Nephron (organoid): ENCODE results near the gene GDPD4.

Source experiments
- H3K27ac Mint-ChIP-seq, 3 experiments: 2 replicates each; pipeline ENCODE4 v1.8.0; 2020; ENCODE audit warnings: mixed read lengths in 3 of 3, mild to moderate bottlenecking in 2 of 3, moderate library complexity in 1 of 3
- H3K27me3 Mint-ChIP-seq: 2 replicates; pipeline ENCODE4 v1.8.0; 2021; ENCODE audit warnings: low read depth, mild to moderate bottlenecking, moderate library complexity, mixed read lengths
- H3K36me3 Mint-ChIP-seq: 2 replicates; pipeline ENCODE4 v1.8.0; 2020; ENCODE audit warnings: low read depth, mixed read lengths
- H3K4me1 Mint-ChIP-seq: 2 replicates; pipeline ENCODE4 v1.8.0; 2020; ENCODE audit warnings: mixed read lengths
- H3K4me3 Mint-ChIP-seq, 3 experiments: 2 replicates each; pipeline ENCODE4 v1.8.0; 2020; ENCODE audit warnings: mild to moderate bottlenecking in 3 of 3, mixed read lengths in 3 of 3, moderate library complexity in 2 of 3
- H3K9me3 Mint-ChIP-seq: 2 replicates; pipeline ENCODE4 v1.8.0; 2020; ENCODE audit warnings: mixed read lengths
- CTCF ChIP-seq, 3 experiments: fragments of 200-600 bp; sonication (generic); IDR thresholded peaks; one replicate each; pipeline ENCODE4 v1.5.0; 2021; ENCODE audit warnings: antibody characterized with exemption in 3 of 3; ENCODE audit not compliant: unreplicated experiment in 3 of 3

The GDPD4 gene

GRCh38 chr11:77283101-77283500 is 18.4 kb downstream of the GDPD4 start:
- Mint-ChIP-seq H3K27ac (no peak overlapping the region), H3K27me3 (peaks cover 4% of the 10 kb centered on the region), H3K36me3 (no peaks in the 10 kb centered on the region), H3K4me3 (no peak overlapping the region), H3K4me1 (no peaks in the 10 kb centered on the region), H3K9me3 (no peaks in the 10 kb centered on the region)
- no peak for TF ChIP-seq CTCF (IDR thresholded peaks at IDR 0.05; ENCODE audit: unreplicated experiment in 3 of 3)

- Mint-ChIP-seq H3K36me3 (no peaks in the 10 kb centered on the region), H3K4me3 (no peak overlapping the region), H3K9me3 (no peaks in the 10 kb centered on the region), H3K4me1 (no peaks in the 10 kb centered on the region), H3K27ac (no peak overlapping the region), H3K27me3 (peaks cover 5% of the 10 kb centered on the region)
- TF ChIP-seq CTCF (IDR thresholded peaks at IDR 0.05; ENCODE audit: unreplicated experiment in 3 of 3) = no peak
These were observed 22.6 kb downstream of the GDPD4 start for GRCh38 chr11:77278595-77279506.

GRCh38 chr11:77276271-77276670 is 25.2 kb downstream of the GDPD4 start:
- TF ChIP-seq CTCF (IDR thresholded peaks at IDR 0.05; ENCODE audit: unreplicated experiment in 3 of 3) = no peak
- Mint-ChIP-seq H3K27ac (no peak overlapping the region), H3K27me3 (peaks cover 9% of the 10 kb centered on the region), H3K36me3 (no peaks in the 10 kb centered on the region), H3K9me3 (no peaks in the 10 kb centered on the region), H3K4me1 (no peaks in the 10 kb centered on the region), H3K4me3 (no peak overlapping the region)

- Mint-ChIP-seq H3K27ac (no peak overlapping the region), H3K4me1 (no peaks in the 10 kb centered on the region)
- no peak for TF ChIP-seq CTCF (IDR thresholded peaks at IDR 0.05; ENCODE audit: unreplicated experiment in 3 of 3)
These were observed 30.6 kb downstream of the GDPD4 start for GRCh38 chr11:77270921-77271320.

GRCh38 chr11:77269484-77270123 is 31.9 kb downstream of the GDPD4 start:
- Mint-ChIP-seq H3K4me1 (no peaks in the 10 kb centered on the region), H3K36me3 (no peaks in the 10 kb centered on the region), H3K9me3 (peaks cover 3% of the 10 kb centered on the region), H3K4me3 (no peak overlapping the region), H3K27me3 (peaks cover 16% of the 10 kb centered on the region), H3K27ac (no peak overlapping the region)
- no peak for TF ChIP-seq CTCF (IDR thresholded peaks at IDR 0.05; ENCODE audit: unreplicated experiment in 3 of 3)

More at GRCh38 chr11:77270921-77271320, 30.6 kb downstream of the GDPD4 start:
- Mint-ChIP-seq H3K27me3 (peaks cover 17% of the 10 kb centered on the region), H3K36me3 (no peaks in the 10 kb centered on the region), H3K4me3 (no peak overlapping the region), H3K9me3 (no peaks in the 10 kb centered on the region)
